SK-N-MC (cell line): ENCODE results near the gene RCCD1.

Experiments
- DNase-seq: peaks from one replicate; pipeline ENCODE4 v3.0.0-alpha.2; 2011; ENCODE audit warnings: low read depth, low spot score
- H3K27ac ChIP-seq: fragments of 200-600 bp; sonication (generic); 2 replicates; pipeline ENCODE4 v1.5.1; 2016; ENCODE audit warnings: mixed run types
- H3K36me3 ChIP-seq: fragments of 200-600 bp; sonication (generic); 2 replicates; pipeline ENCODE4 v1.6.1; 2017; ENCODE audit warnings: antibody characterized with exemption, low read length, mixed read lengths; ENCODE audit not compliant: insufficient read depth
- H3K4me3 ChIP-seq: fragments of 200-600 bp; sonication (generic); 2 replicates; pipeline ENCODE4 v1.5.1; 2016
- H3K9ac ChIP-seq: fragments of 200-600 bp; sonication (generic); 2 replicates; pipeline ENCODE4 v1.8.0; 2017; ENCODE audit warnings: mixed run types, mixed read lengths; ENCODE audit not compliant: insufficient read length
- H3K9me3 ChIP-seq: fragments of 200-600 bp; sonication (generic); 2 replicates; pipeline ENCODE4 v1.6.1; 2017; ENCODE audit warnings: low read depth, mild to moderate bottlenecking, antibody characterized with exemption, low read length, moderate library complexity, mixed read lengths
- EZH2 ChIP-seq: fragments of 200-600 bp; sonication (generic); IDR thresholded peaks from one replicate; pipeline ENCODE4 v1.6.1; 2017; ENCODE audit warnings: antibody characterized with exemption
- FOXP2 ChIP-seq: optimal IDR thresholded peaks from 2 replicates; pipeline ENCODE3; 2011; ENCODE audit warnings: mild to moderate bottlenecking, moderate library complexity; ENCODE audit not compliant: insufficient read depth; ENCODE audit errors: extremely low read length, control extremely low read depth
- POLR2AphosphoS5 ChIP-seq: IDR thresholded peaks from 2 replicates; pipeline ENCODE4 v1.6.1; 2012; ENCODE audit warnings: mild to moderate bottlenecking, low read depth, low read length, borderline replicate concordance

RCCD1 gene

GRCh38 chr15:90947577-90948357 is 6.9 kb upstream of the RCCD1 start:
- peaks cover 50% of the 10 kb centered on the region; the same call in 1 of the 2 replicates for H3K36me3 ChIP-seq

GRCh38 chr15:90948506-90948905 is 6.2 kb upstream of the RCCD1 start:
- no peaks in the 10 kb centered on the region for H3K9me3 ChIP-seq
- no peak overlapping the region for H3K4me3 ChIP-seq
- no peak for TF ChIP-seq FOXP2
- no peak for TF ChIP-seq POLR2AphosphoS5
- no peak for TF ChIP-seq EZH2
- DNase-seq: no peak
- no peak overlapping the region for H3K9ac ChIP-seq
- H3K27ac ChIP-seq: no peak overlapping the region
- H3K36me3 ChIP-seq: peaks cover 50% of the 10 kb centered on the region; the same call in 1 of the 2 replicates

More at GRCh38 chr15:90947577-90948357, 6.9 kb upstream of the RCCD1 start:
- no peak for TF ChIP-seq EZH2
- no peak for TF ChIP-seq POLR2AphosphoS5
- no peak for TF ChIP-seq FOXP2
- H3K9me3 ChIP-seq: no peaks in the 10 kb centered on the region
- no peak overlapping the region for H3K27ac ChIP-seq
- H3K4me3 ChIP-seq: no peak overlapping the region
- no peak for DNase-seq
- no peak overlapping the region for H3K9ac ChIP-seq

DNA sequence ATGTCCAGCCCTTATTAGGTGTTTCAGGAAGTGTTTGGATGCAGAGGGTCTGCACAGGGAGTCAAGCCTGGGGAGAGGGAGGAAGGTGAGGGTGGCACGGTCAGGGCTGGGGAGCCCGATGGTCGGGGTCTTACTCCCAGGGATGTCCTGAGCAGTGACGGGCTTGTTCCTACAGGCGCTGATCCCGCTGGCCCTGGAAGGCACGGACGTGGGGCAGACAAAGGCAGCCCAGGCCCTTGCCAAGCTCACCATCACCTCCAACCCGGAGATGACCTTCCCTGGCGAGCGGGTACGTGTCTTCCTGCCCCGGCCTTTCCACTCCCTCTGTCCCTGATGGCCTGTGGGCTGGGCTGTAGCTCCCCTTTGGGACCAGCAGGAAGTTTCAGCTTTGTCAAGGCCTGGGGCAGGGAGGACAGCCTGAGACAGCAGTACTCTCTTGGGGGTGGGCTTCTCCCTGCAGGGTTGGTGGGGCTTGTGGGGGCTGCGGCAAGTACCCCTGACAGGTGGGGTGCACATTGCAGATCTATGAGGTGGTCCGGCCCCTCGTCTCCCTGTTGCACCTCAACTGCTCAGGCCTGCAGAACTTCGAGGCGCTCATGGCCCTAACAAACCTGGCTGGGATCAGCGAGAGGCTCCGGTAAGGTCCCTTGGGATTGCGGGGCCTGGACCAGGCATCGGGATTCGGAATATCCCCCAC is 4.6 kb upstream of the RCCD1 start:
- Histone ChIP-seq H3K9ac (no peak overlapping the region), H3K36me3 (peaks cover 40% of the 10 kb centered on the region; the same call in 1 of the 2 replicates), H3K9me3 (no peaks in the 10 kb centered on the region), H3K4me3 (no peak overlapping the region), H3K27ac (no peak overlapping the region)
- DNase-seq: no peak
- no peak for TF ChIP-seq POLR2AphosphoS5
- TF ChIP-seq FOXP2: no peak
- TF ChIP-seq EZH2: no peak

DNA sequence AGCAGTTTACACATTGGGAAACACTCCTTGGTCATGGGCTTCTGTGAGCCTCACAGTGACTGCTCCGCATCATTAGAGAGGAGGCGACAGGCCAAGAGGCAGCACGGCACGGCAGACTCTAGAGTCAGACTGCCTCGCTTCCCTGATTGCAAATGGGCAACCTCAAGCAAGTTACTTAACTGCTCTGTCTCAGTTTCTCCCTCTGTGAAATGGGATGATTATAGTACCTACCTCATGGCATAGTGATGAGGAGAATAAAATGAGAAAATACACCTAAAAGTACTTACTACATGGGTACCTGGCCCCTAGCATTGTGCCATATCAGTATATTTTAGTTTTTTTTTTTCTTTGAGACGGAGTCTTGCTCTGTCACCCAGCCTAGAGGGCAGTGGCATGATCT is 4.0 kb upstream of the RCCD1 start:
- no peak for DNase-seq
- Histone ChIP-seq H3K36me3 (peaks cover 39% of the 10 kb centered on the region; the same call in 1 of the 2 replicates), H3K27ac (no peak overlapping the region), H3K9ac (no peak overlapping the region), H3K4me3 (no peak overlapping the region), H3K9me3 (no peaks in the 10 kb centered on the region)
- TF ChIP-seq POLR2AphosphoS5 (no peak), FOXP2 (no peak), EZH2 (no peak)

- no peak overlapping the region for H3K4me3 ChIP-seq
- H3K36me3 ChIP-seq: peaks cover 32% of the 10 kb centered on the region; the same call in 1 of the 2 replicates
- no peak for DNase-seq
- no peaks in the 10 kb centered on the region for H3K9me3 ChIP-seq
- TF ChIP-seq EZH2 (no peak), POLR2AphosphoS5 (no peak), FOXP2 (no peak)
- no peak overlapping the region for H3K27ac ChIP-seq
- H3K9ac ChIP-seq: no peak overlapping the region
These were observed 1.6 kb upstream of the RCCD1 start for GRCh38 chr15:90952901-90953677.

DNA sequence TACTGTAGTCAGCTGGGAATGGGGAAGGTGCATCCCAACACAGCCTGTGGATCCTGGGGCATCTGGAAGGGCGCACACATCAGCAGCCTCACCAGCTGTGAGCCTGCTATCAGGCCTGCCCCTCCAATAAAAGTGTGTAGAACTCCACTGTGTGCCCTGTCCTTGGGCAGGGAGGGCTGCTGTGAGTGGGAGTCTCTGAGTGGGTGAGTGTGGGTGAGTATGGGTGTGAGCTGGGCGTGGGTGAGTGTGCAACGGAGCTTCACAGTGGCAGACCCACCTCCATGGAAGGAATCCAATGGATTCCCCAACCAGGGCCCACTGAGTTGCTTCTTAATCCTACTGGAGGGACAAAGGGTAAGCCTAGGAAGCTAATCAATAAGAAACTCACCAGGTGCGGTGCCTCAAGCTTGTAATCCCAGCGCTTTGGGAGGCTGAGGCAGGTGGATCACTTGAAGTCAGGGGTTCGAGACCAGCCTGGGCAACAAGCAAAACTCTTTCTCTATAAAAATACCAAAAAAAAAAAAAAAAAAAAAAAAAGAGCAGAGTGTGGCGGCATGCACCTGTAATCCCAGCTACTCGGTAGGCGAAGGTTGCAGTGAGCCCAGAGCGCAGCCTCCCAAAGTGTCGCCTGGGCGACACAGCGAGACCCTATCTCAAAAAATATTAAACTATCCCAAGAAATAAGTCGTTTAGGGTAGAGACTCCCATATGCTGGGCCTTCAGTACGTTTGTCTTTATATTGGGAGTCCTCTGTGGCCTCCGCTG is 555 bp upstream of the RCCD1 start:
- H3K36me3 ChIP-seq: peaks cover 30% of the 10 kb centered on the region; the same call in 1 of the 2 replicates
- no peak overlapping the region for H3K4me3 ChIP-seq
- no peak for DNase-seq
- no peaks in the 10 kb centered on the region for H3K9me3 ChIP-seq
- H3K9ac ChIP-seq: no peak overlapping the region
- no peak overlapping the region for H3K27ac ChIP-seq
- TF ChIP-seq FOXP2 (no peak), POLR2AphosphoS5 (no peak), EZH2 (no peak)

- Histone ChIP-seq H3K27ac (peak overlapping the region; percentile 37; the same call in 1 of the 2 replicates), H3K36me3 (peaks cover 24% of the 10 kb centered on the region; the same call in 1 of the 2 replicates), H3K4me3 (peak overlapping the region; percentile 63), H3K9ac (no peak overlapping the region), H3K9me3 (no peaks in the 10 kb centered on the region)
- TF ChIP-seq POLR2AphosphoS5 (no peak), EZH2 (no peak), FOXP2 (no peak)
- no peak for DNase-seq
These were observed 1.1 kb downstream of the RCCD1 start for GRCh38 chr15:90955624-90956273.
